GM23248 (cell line): ENCODE results near the gene WNT3A. TPM values are rescaled to one million over a fixed set of nuclear protein-coding genes. Genes with fewer than 3 reads are reported as not detected.
A peak's percentile ranks its signal among the peaks of the same experiment; 100 is the strongest.

Source experiments
- DNase-seq: peaks from one replicate; pipeline ENCODE4 v3.0.0-alpha.2; 2015
- H2AFZ ChIP-seq: fragments of 200-600 bp; sonication (generic); 2 replicates; pipeline ENCODE4 v1.6.1; 2016; ENCODE audit warnings: antibody characterized with exemption
- H3F3A ChIP-seq: fragments of 200-600 bp; sonication (generic); 2 replicates; pipeline ENCODE4 v1.6.1; 2016; ENCODE audit warnings: mild to moderate bottlenecking, antibody characterized with exemption, mixed run types; ENCODE audit not compliant: insufficient read depth
- H3K27ac ChIP-seq: fragments of 200-600 bp; sonication (generic); 2 replicates; pipeline ENCODE4 v1.5.1; 2016; ENCODE audit warnings: mild to moderate bottlenecking
- H3K27me3 ChIP-seq: fragments of 200-600 bp; sonication (generic); replicated peaks from 2 replicates; pipeline ENCODE4 v1.6.1; 2016; ENCODE audit warnings: mild to moderate bottlenecking; ENCODE audit not compliant: insufficient read depth
- H3K36me3 ChIP-seq: fragments of 200-600 bp; sonication (generic); 2 replicates; pipeline ENCODE4 v1.6.1; 2016; ENCODE audit warnings: low read depth, mild to moderate bottlenecking
- H3K4me1 ChIP-seq: fragments of 200-600 bp; sonication (generic); 2 replicates; pipeline ENCODE4 v1.6.1; 2016; ENCODE audit warnings: mild to moderate bottlenecking; ENCODE audit not compliant: insufficient read depth
- H3K4me2 ChIP-seq: fragments of 200-600 bp; sonication (generic); one replicate; pipeline ENCODE4 v1.6.1; 2016; ENCODE audit warnings: mild to moderate bottlenecking; ENCODE audit not compliant: unreplicated experiment
- H3K4me3 ChIP-seq: fragments of 200-600 bp; sonication (generic); 2 replicates; pipeline ENCODE4 v1.5.1; 2016; ENCODE audit warnings: mild to moderate bottlenecking
- H3K79me2 ChIP-seq: fragments of 200-600 bp; sonication (generic); 2 replicates; pipeline ENCODE4 v1.6.1; 2016; ENCODE audit warnings: mild to moderate bottlenecking; ENCODE audit not compliant: insufficient read depth
- H3K9ac ChIP-seq: fragments of 200-600 bp; sonication (generic); 2 replicates; pipeline ENCODE4 v1.6.1; 2016; ENCODE audit warnings: mild to moderate bottlenecking
- H3K9me2 ChIP-seq: fragments of 200-600 bp; sonication (generic); 2 replicates; pipeline ENCODE4 v1.6.1; 2016; ENCODE audit warnings: mixed run types, mild to moderate bottlenecking, moderate library complexity; ENCODE audit not compliant: insufficient read depth
- H3K9me3 ChIP-seq: fragments of 200-600 bp; sonication (generic); one replicate; pipeline ENCODE4 v1.6.1; 2017; ENCODE audit warnings: low read depth
- H4K20me1 ChIP-seq: fragments of 200-600 bp; sonication (generic); 2 replicates; pipeline ENCODE4 v1.6.0; 2016; ENCODE audit not compliant: insufficient read depth
- EZH2 ChIP-seq: fragments of 200-600 bp; sonication (generic); IDR thresholded peaks from 2 replicates; pipeline ENCODE4 v1.6.1; 2018; ENCODE audit warnings: antibody characterized with exemption, mild to moderate bottlenecking; ENCODE audit not compliant: insufficient read depth, poor library complexity, severe bottlenecking
- EZH2phosphoT487 ChIP-seq: fragments of 200-600 bp; sonication (generic); IDR thresholded peaks from 2 replicates; pipeline ENCODE4 v1.6.1; 2018; ENCODE audit warnings: antibody characterized with exemption, moderate library complexity, mild to moderate bottlenecking, low read depth; ENCODE audit not compliant: insufficient read depth
- WGBS, 2 experiments: methylation state at CpG; one replicate each; pipeline ENCODE4 v1.1.6; 2015 to 2017; ENCODE audit warnings: low lambda C conversion rate in 2 of 2, low coverage in 1 of 2; ENCODE audit errors: missing lambda C conversion rate in 2 of 2; 5-methylcytosine and 5-hydroxymethylcytosine counted together
- in situ Hi-C: fragments of 300-500 bp; cut with MboI; formaldehyde crosslinking; loops from 2 replicates; pipeline ENCODE4 v1.15.0; 2020
- polyA plus RNA-seq: library from polyadenylated mRNA; unstranded; fragments of >200 nt; fragmentation: Nextera tagmentation; extraction: Ambion mirVana; gene quantifications from 2 replicates; pipeline ENCODE4 v1.2.1, GENCODE V29; 2016
- total RNA-seq: library from RNA; depleted of rRNA; stranded (reverse); fragments of >200 nt; shearing (Covaris generic); gene quantifications from 2 replicates; pipeline ENCODE4 v1.2.3, GENCODE V29; 2014

The WNT3A gene
- total and polyA plus RNA-seq, 2 experiments from 2014 or later: not detected

GRCh38 chr1:228102791-228103620 lies 96.2 kb downstream of the WNT3A start, which contains the start of gene C1orf35:
Gene C1orf35, minus strand, starts transcription at chr1:228103325. Its CDS starts 98 bp downstream, at chr1:228103227.
- Histone ChIP-seq H3F3A (peaks cover 32% of the 10 kb centered on the region), H3K79me2 (peaks cover 56% of the 10 kb centered on the region), H3K27me3 (no peaks in the 10 kb centered on the region), H3K27ac (peak within 1 kb of the TSS; percentile 75), H3K9me2 (no peaks in the 10 kb centered on the region), H4K20me1 (no peaks in the 10 kb centered on the region; the same call in 1 of the 2 replicates), H3K9me3 (no peaks in the 10 kb centered on the region), H3K9ac (peak within 1 kb of the TSS; percentile 86), H2AFZ (peak within 1 kb of the TSS; percentile 95), H3K4me2 (peak within 1 kb of the TSS; percentile 83), H3K4me1 (peaks cover 9% of the 10 kb centered on the region), H3K36me3 (peaks cover 16% of the 10 kb centered on the region; the same call in 1 of the 2 replicates), H3K4me3 (peak within 1 kb of the TSS; percentile 88)
- WGBS, 2 experiments: 1% methylated on average over 58 to 83 of the region's 104 CpGs
- peak; percentile 99 for DNase-seq
- in situ Hi-C loops: no loop called here
- TF ChIP-seq EZH2phosphoT487 (no peak), EZH2 (no peak)

GRCh38 chr1:228104526-228105269 lies 97.9 kb downstream of the WNT3A start:
- Histone ChIP-seq H3K79me2 (peaks cover 50% of the 10 kb centered on the region), H3K4me2 (no peak overlapping the region), H3K4me1 (peaks cover 13% of the 10 kb centered on the region), H2AFZ (no peak overlapping the region), H3F3A (peaks cover 15% of the 10 kb centered on the region), H3K9me2 (no peaks in the 10 kb centered on the region), H3K27ac (0 out of 2 replicates have a peak overlapping the region, but pooled peaks have one; percentile 1), H4K20me1 (no peaks in the 10 kb centered on the region), H3K27me3 (no peaks in the 10 kb centered on the region), H3K36me3 (no peaks in the 10 kb centered on the region; the same call in 1 of the 2 replicates), H3K4me3 (no peak overlapping the region), H3K9me3 (no peaks in the 10 kb centered on the region), H3K9ac (no peak overlapping the region)
- in situ Hi-C loops: no loop called here
- no peak for TF ChIP-seq EZH2
- TF ChIP-seq EZH2phosphoT487: no peak
- 25% methylated on average over 7 of the region's 7 CpGs for WGBS, 2 experiments
- peak; percentile 51 for DNase-seq

DNA sequence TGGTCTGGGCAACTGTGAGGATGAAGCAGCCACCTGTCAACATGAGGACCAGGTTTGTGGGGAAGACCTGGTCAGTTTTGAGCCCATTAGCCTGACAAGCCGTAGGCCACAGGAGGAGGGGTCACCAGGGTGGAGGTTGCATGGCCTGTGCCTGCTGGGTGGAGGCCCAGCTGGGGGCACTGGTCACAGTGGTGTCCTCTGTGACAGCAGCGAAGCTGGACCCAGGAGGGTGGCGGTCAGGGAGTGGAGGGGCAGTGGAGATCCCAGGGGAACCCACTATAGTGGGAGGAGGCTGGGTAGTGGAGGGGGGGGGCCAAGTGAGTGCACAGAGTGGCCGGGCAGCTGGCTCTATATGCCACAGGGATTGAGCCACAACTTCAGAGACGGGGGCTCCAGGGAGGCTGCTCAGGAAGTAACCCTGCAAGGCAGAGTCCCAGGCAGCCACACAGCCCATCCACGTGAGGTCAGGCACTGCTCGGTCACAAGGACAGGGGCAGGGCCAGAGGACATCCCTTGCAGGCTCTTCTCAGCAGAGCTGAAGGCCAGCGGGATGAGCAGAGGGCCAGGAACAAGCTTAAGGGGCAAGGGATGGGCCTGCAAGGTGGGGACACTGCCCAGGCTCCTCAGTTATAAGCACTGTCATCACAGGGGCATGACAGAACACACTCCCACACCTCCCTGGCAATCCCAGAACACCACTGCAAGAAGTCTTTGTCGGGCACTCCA lies 98.6 kb downstream of the WNT3A start:
- no peaks in the 10 kb centered on the region; the same call in 1 of the 2 replicates for H3K36me3 ChIP-seq
- H3K4me3 ChIP-seq: no peak overlapping the region
- WGBS, 2 experiments: 60 to 61% methylated on average over 9 of the region's 9 CpGs
- no peaks in the 10 kb centered on the region for H3K9me3 ChIP-seq
- TF ChIP-seq EZH2phosphoT487 (no peak), EZH2 (no peak)
- H3K9me2 ChIP-seq: no peaks in the 10 kb centered on the region
- peaks cover 10% of the 10 kb centered on the region for H3F3A ChIP-seq
- peaks cover 13% of the 10 kb centered on the region for H3K4me1 ChIP-seq
- H3K9ac ChIP-seq: no peak overlapping the region
- DNase-seq: no peak
- no peaks in the 10 kb centered on the region for H4K20me1 ChIP-seq
- peaks cover 45% of the 10 kb centered on the region for H3K79me2 ChIP-seq
- H3K27me3 ChIP-seq: no peaks in the 10 kb centered on the region
- no peak overlapping the region for H3K27ac ChIP-seq
- H2AFZ ChIP-seq: no peak overlapping the region
- in situ Hi-C loops: no loop called here
- no peak overlapping the region for H3K4me2 ChIP-seq
